HG02970 (cell line): ENCODE results near the gene PLA2G4E.

ENCODE experiments used
- ATAC-seq: cut with Tn5 transposase; IDR thresholded peaks from one replicate; pipeline ENCODE4 v1.9.1; 2021; ENCODE audit warnings: mild to moderate bottlenecking, moderate library complexity, moderate number of reproducible peaks; ENCODE audit not compliant: unreplicated experiment, low FRiP score

PLA2G4E gene

DNA sequence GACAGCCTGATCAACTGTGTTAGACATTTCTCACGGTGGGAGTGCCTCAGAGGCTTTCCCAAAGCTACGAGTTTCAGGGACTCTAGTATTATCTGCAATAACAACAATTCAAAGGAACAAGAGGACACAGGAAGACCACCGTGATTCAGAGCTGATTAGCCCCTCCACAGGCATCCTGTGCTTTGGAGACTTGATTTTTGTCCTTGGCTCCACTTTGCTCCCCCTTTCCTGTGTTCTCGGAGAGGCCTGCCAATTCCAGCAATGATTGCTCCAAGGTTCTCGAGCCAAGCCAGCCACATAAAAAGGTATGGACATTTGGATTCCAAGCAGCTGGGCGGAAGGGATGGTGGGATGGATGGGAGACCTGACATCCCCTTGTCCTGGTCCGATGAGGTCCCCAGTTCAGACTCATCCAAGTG, 62.8 kb downstream of the PLA2G4E start:
- ATAC-seq: no peak

DNA sequence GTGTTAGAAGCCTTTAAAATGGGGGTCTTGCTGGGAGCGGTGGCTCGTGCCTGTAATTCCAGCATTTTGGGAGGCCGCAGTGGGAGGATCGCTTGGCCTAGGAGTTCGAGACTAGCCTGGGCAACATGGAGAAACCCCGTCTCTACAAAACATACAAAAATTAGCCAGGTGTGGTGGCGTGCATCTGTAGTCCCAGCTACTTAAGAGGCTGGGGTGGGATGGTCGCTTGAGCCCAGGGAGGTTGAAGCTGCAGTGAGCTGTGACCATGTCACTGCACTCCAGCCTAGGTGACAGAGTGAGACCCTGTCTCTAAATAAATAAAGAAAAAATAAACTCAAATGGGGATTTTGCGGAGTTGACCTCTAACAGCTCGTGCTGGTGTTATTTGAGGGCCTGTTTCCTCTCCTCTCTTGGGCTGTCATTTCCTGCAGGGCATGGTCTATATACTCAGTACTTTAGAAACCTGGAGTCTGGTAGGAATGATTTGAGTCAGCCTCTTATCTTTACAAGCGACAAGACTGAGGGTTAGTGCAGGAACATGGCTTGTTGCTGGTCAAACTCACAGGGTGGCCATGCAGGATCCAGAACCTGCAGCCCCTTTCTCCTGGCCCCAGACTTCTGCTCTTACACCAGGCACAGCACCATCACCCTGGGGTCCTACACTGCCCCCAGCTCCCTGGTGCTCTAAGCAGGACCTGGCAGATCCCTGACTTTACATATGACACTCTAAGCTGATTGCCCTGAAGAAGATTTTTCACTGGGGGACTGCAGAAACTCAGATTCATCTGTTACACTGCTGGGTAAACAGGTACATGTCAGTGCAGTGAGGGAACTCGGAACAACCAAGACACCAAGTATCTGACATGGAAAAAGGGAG, 63.6 kb downstream of the PLA2G4E start:
- ATAC-seq: no peak

DNA sequence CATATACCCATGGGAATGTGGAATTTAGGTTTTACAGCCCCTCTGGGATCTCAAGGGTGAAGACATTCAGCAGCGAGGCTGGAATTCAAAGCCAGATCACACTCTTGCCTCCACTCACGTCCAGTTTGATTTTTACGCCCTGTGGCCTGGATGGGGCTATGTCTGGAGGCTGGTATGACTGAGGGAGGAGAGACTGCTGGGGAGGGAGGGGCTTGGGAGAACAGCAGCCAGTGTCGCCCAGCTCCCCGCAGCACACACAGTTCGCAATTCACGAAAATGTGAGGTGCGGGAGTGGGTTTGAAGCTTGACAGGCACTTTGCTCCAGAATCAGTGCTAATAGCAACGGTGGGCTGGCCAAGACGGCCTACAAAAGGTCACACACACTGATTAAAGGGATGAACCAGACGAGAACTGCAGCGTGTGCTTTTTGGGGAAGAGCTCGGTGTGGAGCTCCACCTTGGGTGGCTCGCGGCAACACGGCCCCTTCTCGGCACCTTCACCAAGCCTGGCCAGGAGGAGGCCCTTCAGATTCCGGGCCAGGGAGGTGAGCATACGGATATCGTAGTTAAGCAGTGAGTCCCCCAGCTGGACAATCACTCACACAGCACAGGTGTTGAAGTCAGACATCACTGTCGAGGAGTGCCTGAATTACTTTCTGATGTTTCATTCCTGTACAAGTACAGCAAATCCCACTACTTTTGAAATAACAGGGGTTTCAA, 64.9 kb downstream of the PLA2G4E start:
- ATAC-seq: no peak

DNA sequence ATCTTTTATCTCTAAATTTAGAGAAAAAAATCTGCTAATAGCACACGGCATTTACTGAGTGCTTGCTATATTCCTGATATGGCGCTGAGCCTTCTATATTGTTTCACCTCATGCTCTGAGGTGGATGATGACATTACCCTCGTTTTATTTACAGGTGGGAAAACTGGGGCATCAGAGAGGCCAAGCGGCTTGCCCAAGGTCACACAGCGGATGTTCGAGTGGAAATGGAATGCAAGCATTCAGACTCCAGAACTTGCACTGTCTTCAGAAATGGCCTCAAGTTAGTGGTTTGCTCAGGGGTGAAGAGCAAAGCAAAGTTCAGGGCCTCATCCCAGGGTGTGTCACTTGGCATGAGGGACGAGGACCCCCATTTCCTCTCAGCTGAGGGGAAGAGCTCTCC, 65.7 kb downstream of the PLA2G4E start:
- ATAC-seq: no peak

DNA sequence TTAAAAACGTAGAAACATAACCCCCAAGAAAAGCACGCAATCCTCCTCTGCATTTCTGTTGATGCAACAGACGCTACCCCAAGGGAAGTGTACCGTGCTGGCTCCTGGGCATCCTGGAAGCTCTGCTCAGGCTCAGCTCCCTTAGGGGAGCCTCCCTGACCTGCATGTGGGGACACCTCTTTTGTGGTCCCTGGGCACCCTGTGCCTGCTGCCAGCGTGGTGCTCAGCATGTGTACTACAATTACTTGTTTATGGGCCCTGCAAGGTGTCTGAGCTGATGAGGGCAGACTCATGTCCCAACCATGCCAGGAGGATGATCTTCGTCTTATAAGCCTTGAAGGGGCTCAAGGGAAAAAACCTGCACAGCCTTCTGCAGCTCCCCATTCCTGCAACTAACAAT, 66.8 kb downstream of the PLA2G4E start:
- ATAC-seq: no peak

DNA sequence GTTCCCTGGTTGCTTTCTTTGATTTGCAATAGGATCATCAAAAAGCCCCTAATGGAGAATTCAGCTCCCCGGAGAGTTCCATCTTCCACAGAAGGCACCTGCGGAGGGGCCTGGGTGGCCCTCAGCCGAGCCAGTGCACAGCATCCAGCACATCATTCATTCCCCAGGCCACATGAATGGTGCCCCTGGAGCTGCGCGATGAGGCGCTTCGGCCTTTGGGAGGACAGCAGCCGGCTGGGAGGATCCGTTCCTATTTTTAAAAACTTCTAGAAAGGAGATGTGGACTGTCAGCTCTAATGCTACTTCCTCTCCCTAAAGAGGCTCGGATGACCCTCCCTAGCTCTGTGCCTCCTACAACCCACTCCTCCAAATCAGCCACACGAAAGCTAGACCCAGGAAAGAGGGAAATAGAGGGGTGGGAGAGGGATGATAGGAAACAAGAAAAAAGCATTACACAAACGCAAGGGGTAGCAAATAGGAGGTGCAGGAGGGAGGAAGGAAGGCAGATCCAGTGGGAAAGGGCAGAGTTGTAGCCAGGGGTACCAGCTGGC, 68.8 kb downstream of the PLA2G4E start:
- no peak for ATAC-seq

DNA sequence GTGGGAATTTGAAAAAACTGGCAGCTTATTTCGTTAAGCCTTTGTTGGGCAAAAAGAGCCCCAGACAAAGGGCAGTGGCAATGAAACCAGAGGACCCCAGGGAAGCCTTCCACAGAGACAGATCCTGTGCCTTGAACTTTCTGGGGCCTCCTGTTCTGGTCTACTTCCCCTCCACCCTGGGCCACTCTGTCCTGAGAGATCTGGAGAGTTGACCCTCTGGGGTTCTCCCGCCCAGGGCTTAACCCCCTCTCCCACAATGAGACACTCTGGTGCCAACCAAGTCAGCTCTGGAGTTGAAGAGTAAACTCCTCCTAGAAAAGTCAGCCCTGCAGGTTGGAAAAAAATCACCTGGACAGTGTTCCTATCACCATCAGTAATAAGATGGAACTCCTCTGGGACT, 69.3 kb downstream of the PLA2G4E start:
- ATAC-seq: no peak

DNA sequence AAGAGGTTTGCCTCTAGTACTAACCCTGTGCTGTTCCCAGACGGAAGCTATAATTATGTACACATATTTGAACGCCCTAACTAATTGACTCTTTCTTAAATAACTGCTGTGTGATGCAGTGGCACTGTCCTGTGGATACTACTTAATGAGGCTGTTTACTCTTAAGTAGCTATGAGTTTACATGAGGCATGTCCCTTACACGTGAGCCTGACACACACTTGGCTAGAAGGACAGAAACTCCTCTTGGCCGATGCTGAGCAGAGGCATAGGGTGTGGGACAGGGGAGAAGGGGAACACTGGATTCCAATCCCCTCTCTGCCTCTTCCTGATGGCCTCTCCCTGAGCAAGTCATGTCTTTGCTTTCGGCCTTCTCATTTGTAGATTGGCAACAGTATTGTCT, 70.4 kb downstream of the PLA2G4E start:
- ATAC-seq: no peak

DNA sequence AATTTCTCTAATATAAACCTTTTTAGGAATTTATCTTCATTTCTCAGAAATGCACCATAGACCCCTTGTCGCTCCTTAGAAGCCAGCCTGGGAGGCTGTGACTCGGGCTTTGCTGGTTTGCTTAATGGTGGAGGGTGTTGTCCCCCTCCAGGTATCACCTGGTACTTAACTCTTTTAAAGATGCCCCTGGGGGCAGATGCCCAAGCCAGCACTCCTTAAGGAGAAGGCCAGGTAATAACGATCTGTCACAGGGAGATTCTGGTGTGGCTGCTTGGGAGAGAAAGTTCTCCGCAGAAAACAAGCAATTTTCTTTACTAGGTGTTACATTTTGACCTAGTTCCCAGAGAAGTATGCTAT, 70.7 kb downstream of the PLA2G4E start:
- no peak for ATAC-seq

DNA sequence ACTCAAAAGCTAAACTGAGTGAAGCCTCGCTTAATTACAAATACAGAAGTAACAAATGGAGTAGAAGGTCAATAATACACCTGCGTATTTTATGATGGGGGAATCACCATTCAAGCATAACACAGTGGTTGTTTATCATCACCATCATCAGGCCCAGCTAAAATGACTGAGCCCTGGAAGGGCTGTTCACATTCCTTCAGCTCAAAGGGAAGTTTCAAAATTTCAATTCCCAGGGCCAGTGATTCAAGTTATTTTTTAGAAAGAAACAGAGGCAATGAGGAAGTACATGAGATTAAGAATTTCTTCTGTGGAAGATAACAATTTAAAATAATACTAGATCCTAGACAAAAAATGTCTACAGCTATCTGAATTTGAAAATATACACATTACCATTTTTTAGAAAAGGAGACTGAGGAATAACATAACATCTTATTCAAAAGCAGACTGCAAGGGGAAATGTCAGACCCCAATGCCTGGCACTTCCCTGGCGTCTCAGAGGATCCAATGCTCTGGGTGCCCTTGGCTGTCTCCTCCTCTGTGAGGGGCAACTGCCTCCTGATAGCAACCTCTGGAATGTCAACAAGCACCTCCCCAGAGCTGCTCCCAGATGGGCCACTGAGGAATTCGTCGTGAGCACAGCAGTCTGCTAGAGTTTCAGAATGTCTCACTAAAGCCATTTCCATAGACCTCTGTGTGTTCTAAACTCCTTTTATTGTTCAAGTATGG, 71.3 kb downstream of the PLA2G4E start:
- ATAC-seq: no peak

DNA sequence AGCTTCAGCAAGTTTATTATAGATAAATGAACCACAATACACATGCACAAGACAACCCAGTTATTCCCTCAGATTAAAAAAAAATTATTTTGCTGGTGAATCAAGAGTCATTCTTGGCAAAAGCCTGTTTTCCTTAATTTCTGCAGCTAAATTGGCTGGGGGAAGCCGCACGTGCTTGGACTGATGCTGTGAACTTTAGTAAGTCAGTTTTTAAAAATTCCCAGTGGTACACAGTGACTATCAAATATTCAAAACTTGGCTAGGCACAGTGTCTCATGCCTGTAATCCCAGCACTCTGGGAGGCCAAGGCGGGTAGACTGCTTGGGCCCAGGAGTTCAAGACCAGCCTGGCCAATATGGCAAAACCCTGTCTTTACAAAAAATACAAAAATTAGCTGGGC, 72.4 kb downstream of the PLA2G4E start:
- no peak for ATAC-seq

DNA sequence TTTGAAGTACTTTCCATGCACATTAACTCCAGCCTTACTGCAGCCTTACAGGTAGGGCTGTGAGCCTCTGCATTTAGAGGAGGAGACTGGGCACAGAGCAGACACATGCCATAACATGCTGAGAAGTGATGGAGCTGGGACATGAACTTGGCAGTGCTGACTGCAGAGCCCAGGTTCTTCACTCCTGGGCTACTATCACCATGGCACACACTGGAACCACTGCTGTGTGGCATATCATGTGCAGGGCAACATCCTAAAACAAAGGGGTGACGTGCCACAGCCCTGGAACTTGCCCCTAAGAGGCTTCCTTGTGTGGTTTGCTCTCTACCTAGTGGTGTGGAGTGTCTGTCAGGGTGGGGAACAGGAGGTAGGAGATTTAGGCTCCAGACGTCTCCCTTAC, 73.9 kb downstream of the PLA2G4E start:
- ATAC-seq: no peak

DNA sequence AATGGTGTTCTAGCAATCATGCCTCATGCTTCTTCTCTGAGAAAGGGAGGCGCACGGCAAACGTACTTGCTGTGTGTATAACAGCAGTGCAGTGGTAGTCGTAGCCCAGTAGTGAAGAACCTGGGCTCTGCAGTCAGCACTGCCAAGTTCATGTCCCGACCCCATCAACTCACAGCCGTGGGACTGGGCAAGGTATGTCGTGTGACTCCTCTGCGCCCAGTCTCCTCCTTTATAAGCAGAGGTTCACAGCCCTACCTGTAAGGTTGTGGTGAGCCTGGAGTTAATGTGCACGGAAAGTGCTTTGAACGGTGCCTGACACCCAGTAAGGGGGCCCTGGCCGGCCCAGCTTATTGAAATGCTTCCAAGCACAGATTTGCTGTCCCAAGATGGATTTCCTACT, 75.1 kb downstream of the PLA2G4E start:
- no peak for ATAC-seq

DNA sequence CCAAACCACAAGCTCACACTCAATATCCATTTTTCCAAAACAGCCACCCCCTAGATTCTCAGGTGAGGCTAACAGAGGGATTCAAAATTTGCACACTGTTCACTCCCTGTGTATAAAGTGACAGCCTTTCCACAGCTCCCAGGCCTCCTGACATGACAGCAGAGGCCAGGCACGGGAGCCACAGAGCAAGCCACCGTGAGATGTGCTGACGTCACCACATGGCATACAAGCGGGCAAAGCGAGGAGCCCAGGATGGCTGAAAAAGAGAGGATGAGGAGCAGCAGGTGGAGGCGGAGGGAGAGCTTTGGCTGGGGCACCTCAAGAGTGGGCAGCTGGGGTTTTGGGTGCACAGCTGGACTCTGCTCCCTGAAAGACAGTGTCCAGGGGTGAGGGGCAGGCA, 75.6 kb downstream of the PLA2G4E start:
- no peak for ATAC-seq

DNA sequence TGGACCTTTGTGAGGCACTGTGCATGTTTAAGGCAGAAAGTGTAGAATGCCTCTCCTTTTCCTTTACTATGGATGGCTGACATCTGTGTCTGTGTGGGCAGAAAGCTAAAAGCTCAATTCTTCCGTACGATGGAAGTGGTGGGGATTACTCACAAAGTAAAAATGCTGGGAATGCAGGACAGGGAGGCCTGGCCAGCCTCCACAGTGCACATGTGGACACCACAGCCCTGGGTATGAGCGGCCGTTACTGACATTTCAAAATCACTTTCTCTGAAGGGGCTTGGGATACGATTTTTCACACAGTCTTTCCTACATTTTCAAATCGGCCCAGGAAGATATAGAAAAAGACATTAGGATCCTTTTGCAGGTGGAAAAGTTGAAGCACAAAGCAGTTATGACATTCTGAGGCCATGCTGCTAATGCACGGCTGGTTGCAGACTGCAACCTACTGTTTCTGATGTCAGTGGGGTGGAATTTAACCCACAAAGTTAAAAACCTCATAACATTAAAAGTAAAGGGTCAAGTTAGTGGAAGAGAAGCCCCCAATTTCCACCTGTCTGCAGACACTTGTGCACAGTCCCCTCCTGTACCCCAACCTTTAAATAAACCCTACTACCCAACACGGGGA, 76.4 kb downstream of the PLA2G4E start:
- no peak for ATAC-seq

DNA sequence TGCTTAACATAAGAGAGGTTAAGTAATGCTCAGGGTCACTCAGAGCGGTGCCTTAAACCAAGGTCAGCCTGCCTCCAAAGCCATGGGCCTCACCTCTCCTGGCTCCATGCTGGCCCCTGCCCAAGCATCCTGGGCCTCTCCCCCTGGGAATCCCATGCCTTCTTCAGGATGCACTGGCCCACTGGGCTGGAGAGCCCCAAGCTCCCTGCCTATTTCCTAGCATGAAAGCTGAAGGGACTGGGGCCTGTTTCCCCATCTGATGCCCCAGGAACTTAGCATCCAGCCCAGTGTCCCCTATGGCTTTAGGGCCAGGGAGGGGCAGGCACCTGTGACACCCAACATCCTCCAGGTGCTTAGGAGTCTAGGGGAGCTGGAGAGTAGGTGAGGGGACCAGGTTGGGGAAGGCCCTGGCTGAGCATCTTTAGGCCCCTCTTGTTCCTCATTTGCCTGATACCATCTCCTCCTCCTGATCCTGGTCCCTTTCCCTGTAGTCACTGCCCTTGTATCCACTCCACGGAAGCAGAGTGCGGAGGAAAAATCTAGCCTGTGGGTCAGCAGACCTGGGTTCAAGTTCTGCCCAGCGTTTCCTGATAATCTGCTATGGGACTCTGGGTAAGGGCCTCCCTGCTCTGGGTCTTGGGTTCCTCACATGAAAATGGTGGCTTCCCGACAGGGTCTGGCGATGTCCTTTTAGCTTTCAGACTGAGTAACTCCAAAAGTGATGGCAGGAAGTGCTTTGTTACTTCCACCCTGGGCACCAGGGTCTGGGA, 77.1 kb downstream of the PLA2G4E start:
- no peak for ATAC-seq

DNA sequence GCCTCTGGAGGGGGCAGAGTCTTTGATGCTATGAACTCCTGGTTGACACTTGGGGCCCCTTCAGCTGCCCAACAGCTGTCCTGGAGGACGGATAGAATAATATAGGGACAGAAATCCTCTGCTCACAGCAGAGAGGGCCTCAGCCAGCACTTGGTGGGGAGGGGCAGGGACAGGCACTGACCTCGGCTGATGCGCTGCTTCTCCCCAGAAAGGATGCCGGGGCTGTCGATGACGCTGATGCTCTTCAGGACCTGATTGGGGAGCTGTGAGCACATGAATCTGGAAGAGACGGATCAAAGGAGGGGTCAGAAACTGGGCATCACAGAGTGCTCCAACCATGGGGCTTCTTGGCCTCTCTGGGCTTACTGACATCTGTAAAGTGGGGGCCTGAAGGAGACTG, 78.0 kb downstream of the PLA2G4E start:
- no peak for ATAC-seq

DNA sequence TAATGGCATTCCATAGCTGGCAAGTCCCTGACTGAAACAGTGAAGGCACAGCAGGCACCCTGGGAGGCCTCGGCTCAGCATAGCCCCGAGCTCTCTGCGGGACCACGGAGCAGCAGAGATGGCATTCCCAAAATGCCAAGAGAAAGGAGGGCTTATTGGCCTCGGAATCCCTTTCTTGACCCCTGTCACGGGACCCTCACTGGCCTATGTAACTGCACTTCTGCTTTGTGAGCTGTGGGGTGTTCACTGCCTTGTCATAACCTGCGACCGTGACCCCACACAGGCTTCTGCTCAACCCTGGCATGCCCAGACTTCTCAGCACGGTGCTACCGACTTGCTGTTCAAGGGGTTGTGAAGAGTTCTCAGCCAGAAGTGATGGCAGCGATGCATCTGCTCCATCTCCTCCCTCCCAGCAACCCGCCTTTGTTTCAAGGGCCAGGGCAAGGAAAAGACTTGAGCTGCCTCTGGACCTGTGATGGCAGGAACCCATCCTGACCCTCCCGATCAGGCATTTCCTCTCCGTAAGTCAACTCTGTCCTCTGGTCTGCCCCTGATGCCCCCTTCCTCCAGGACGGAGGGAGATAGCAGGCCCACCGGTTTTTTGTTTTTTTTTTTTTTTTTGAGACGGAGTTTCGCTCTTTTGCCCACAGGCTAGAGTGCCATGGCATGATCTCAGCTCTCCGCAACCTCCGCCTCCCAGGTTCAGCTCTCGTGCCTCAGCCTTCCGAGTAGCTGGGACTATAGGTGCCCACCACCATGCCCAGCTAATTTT, 79.0 kb downstream of the PLA2G4E start:
- no peak for ATAC-seq

DNA sequence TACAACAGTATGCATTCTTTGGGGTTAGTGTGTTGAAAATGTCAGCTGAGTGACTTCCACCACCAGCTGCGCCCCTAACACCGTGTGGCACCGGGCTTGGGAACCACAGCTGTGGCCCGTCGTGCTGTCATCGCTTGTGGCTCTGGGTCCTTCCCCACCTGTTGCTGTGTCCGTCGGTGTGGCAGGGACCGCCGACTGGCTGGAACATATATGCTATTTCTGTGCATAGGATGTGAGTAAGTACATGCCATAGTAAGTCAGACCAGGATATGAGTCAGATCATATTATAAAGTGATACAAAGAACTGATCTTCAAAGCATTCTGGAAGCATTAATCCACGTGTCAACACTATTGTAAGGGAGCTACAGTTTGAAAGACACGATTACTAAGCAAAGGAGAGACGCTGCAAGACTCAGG, 80.4 kb downstream of the PLA2G4E start:
- ATAC-seq: no peak
